NCI-H2196 treated with DMSO at 0.1 percent for 48 hours (cell line): ENCODE measurements around the gene EOMES.
"Not testable (repeated sequence)": the region's sequence is repeated elsewhere in the genome, so short reads cannot be mapped to it uniquely, and the experiment has no call there.

Experiments used
- DNase-seq: peaks from one replicate; lab custom pipeline; 2025; ENCODE audit not compliant: unreplicated experiment; lab: John Stamatoyannopoulos, UW

EOMES gene

GRCh38 chr3:27721717-27722564, at the start of gene EOMES:
Gene EOMES (minus strand): TSS chr3:27722323. CDS start chr3:27722294, 29 bp downstream.
- no peak for DNase-seq

GRCh38 chr3:27770384-27770783, 48.3 kb upstream of the EOMES start:
- not testable (repeated sequence) for DNase-seq

DNA sequence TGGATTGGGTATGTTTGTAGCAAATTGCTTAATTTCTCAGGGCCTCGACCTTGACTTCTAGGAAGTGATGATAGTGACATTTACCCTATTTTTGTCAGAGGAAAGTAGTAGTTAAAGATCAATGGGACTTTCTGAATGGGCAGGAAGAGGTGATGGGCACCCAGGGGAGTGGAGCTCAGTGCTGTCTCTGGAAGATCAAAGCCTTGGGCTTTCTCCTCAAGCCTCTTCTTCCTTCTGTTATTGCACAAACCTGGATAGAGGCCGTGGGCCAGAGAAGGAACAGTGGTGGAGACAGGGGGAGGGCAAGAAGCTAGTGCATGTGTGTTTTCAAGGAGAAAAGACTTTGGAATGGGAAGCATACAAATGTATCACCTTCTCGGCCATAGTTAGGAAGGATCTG, 44.9 kb upstream of the EOMES start:
- no peak for DNase-seq

- DNase-seq, result no peak
These were observed 36.0 kb upstream of the EOMES start for GRCh38 chr3:27758083-27758482.

DNA sequence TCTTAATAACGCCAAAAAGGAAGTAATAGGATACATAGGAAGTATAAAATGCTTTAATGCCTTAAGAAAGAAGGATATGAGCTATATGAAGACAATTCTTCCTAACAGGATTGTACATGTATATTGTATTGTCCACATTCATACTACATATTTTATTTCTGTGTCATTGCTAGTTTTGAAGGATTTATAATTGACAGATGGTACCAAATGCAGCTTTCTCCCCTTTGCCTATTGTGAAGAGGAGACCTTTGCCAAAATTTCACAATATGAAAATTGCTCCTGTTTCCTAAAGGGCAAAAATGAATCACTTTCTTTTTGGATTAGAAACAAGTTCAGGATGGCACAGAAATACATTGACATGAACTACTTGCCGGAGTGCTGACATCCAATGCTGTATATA, 34.8 kb upstream of the EOMES start:
- no peak for DNase-seq

GRCh38 chr3:27752926-27753325, 30.8 kb upstream of the EOMES start:
- DNase-seq, result no peak

DNA sequence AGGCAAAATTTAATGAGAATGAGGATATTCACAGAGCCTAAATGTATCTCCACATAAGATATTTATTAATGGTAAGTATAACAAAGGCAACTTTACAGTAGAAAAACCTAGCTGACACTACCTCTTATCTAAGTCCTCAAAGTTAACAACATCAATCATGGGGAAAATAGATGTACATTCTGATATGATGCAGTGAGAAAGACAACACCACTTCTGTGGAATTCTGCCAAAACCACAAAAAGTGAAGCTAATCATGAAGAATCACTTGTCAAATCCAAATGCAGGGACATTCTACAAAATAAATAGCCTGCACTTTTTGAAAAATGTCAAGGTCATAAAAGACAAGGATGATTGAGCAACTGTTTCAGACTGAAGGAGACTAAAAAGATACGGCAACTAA, 27.5 kb upstream of the EOMES start:
- no peak for DNase-seq

DNA sequence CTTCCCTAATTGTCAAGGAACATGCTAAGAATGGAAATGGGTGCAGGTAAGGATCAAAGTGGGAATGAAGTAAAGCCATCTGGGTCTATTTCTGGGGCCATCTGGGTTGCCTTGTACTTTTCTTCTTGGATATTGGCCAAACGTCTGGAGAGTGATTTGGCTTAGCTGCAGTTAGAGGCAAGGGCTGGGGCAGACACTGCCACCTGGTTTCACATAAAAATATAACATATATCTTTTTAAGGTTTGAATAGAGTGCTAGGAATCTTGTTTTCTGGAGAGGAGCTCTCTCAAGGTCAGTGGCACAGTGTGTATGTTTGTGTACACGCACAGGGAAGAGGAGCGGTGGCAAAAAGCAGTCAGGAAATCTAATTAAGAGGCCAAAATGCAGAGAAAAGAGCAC, 24.7 kb upstream of the EOMES start:
- no peak for DNase-seq

DNA sequence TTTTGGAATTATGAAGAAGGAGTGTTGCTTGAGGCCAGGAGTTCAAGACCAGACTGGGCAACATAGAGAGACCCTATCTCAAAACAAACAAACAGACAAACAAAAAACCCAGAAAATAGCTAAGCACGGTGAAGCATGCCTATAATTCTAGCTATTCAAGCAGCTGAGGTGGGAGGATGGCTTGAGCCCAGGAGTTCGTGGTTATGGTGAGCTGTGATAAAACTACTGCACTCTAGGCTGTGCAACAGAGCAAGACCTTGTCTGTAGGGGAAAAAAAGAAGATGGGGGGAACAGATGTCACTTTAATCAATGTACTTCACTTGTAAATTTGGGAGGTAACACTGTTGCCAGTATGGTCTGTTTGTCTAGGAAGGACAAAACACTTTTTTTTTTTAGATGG, 18.7 kb upstream of the EOMES start:
- no peak for DNase-seq

DNA sequence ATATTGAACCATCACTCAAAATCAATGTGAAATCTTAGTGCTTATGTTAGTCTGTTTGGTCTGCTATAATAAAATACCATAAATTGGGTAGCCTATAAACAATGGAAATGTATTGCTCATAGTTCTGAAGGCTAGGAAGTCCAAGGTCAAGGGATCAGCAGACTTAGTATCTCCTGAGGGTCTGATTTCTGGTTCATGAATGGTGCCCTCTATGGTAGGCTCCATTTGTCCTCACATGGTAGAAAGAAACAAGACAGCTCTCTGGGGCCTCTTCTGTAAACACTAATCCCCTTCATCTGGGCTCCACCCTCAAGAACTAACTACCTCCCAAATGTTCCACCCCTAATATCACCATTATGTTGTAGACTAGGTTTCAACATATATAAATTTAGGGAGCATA, 15.0 kb upstream of the EOMES start:
- no peak for DNase-seq

DNA sequence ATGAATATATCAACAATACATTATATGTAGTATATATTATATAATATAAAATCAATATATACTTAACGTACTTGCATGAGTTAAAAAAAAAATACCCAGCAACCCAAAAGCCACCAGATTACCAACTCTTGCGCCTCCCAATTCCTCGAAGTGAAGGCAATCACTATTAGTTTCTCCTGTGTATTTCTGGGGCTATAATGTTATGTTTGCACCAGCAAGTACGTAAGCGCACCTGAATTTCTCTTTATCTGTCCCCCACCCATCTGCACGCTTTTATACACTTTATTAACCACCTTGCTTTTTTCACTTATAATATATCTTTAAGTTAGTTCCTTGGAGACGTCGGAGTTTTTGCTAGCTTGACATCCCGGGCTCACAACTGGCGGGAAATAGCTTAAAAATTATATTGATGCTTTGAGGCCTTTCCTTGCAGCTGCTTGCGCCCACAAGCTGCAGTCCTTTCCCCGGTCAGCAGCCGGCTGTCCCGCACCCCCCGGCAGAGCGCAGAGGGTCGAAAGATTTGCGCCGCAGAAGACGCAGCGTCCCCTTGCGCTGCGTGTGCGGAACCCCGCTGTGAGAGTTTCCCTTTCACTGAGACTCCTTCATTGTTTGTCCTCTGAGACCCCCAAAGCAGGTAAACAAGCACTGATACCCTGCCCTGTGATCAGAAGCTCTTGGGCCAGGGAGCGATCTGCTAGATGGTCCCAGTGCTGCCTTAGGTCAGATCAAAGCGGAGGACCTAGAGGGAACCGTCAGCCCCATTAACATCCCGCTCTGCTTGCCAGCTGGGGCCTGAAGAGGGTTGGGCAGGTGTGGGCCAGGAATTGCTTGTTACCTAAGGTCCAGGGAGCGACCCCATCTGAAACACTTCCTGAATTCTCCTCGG, 8.9 kb upstream of the EOMES start:
- no peak for DNase-seq

GRCh38 chr3:27729748-27730611, 7.9 kb upstream of the EOMES start:
- no peak for DNase-seq

DNA sequence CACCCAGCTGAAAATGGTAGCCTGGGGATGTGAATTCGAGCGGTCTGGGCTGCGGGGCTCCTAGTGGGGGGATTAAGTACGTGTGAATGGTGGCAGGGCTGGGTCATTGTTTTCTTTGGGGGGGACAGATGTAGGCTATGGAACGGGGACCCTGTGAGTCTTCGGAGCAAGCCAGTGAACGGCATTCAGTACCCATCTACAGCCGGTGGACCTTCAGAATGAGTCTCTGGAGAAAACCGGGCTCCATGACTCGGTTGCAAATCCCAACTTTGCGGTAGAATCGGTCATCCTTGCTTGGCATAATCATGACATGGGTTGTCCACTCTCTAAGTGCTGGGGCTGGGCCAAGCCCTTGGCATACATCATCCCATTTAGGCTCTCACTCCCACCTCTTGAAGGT, 7.2 kb upstream of the EOMES start:
- no peak for DNase-seq

DNA sequence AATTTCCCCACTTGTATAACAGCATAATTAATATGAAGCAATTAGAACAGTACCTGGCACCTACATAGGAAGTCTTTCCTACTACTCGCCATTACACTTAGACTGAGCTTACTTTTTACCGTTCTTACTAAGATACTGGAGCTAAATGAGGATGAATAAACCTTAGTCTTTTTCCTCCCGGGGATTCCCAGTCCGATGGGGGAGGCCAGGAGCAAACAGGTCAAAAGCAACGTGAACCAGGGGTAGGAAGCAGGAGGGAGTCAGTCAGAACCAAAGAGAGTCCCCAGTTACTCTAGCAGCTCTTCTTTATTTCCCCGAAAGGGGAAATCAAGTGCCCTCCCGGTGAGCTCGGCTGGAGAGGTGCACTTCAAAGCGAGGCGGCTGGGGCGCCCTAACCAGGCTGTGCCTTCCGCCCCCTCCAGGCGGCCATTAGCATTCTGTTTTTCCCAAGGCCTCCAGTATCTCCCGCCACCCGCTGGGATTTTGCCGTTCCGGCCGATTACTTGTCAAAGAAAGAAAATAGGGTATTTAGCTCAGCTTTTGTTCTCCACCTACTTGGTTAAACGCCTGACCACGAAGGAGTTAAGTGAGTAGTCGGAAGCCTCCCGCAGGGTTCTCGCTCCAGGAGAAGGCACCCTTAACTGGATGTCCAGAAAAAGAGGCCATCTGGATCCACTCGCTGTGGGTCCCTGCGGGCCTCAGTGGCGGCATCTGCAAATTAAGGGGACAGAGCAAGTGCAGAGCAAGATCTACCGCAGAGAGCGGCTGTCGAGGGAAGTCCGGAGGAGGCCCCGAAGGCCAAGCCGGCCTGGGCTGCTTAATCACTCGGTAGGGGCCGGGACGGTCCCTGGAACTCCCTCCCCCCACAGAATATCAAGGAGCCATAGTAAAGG, 6.3 kb upstream of the EOMES start:
- DNase-seq, result no peak

GRCh38 chr3:27726240-27726639, 4.1 kb upstream of the EOMES start:
- no peak for DNase-seq

DNA sequence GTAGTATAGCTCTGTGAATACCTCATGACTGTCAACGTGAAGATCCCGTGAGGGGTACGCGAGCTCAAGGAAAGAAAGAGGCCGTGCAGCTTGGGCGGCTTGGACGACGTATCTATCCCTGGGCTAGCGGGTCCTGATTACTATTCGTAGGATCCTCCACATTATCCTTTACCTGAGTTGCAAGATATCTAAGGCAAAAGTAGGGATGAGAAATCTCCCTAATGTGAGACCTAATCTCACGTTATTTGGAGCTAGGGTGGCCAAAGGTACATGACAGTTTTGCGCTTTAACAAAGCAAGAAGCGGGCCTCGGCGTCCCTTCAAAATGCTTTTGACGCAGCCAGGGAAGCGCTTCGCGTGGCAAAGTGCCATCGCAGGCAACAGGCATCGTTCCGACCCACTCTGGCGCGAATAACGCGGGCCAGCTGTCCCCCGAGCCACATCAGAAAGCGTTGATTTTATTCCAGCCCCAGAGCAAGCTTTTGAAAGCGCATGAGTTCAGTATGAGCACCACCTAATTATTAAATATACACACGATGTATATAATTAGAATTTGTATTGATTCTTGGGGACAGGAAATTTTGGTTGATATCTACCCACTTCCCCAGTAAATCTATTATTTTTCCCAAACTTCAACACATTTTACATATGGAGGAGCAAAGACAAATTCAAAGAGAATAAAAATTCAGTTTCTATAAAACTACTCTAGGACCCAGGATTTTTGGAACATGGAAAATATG, 2.5 kb upstream of the EOMES start:
- DNase-seq, result no peak

GRCh38 chr3:27723815-27724458, 1.8 kb upstream of the EOMES start:
- no peak for DNase-seq

DNA sequence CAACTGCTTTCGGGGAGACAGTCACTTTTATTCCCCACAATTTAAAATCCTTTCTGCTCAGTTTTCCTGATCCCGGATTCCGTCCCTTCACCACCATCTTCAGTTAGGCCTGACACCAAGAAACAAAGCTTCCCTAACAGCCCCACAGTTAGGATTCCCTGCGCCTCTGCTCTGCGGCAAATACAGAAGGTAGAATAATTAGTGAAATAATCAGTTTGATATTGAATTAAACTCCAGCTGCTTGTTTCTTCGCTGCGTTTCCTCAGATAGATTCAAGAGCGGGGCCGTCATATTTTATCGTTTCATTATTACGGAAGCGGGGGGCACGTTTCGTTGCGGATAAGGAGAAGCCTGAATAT, 1.3 kb upstream of the EOMES start:
- no peak for DNase-seq

GRCh38 chr3:27723001-27723445, 900 bp upstream of the EOMES start:
- DNase-seq, result no peak
